NCI-H2171 treated with DMSO at 0.1 percent for 48 hours (cell line): ENCODE measurements around the gene VAV3.
"Not testable (repeated sequence)": the region's sequence is repeated elsewhere in the genome, so short reads cannot be mapped to it uniquely, and the experiment has no call there.

Experiments used
- DNase-seq: peaks from one replicate; lab custom pipeline; 2025; lab: John Stamatoyannopoulos, UW

Gene VAV3

GRCh38 chr1:107965110-107965991, at the start of gene VAV3:
TSS of gene VAV3 (minus strand) at chr1:107965180. CDS start at chr1:107964869, 311 bp downstream.
- DNase-seq = peak; percentile 91

DNA sequence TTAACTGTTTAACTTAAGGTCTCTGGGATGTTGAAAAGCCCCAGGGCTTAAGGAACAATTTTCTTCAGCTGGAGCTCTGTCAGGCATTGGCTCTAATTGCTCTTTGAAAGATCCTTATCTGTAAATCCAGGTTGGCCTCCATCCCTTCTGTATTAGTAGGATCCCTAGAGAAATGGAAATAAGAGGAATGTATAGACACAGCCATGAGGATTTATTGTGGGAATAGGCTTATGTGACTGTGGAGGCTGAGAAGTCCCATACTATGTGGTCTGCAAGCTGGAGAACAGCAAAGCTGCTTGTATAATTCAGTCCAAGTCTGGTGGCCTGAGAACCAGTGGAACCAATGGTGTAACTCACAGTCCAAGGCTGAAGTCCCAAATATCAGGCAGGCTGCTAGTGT, 47.6 kb upstream of the VAV3 start:
- DNase-seq = peak; percentile 61

DNA sequence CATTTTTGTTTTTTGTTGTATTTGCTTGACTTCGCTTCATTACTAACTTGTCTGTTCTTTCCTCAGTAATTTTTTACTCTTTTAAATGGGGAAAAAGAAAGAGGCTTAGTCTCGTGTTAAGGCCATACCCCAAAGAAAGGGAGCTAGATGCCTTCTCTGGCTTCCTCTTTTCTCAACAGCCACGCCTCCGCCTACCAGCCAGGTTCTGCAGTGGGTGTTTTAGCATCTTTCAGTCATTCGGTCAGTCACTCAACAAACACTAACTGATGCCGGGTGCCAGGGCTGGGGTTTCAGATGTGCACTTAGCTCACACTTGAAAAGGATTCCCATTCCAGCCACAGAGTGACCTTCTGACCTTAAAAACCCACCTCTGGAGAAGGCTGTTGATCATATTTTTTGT, 46.3 kb upstream of the VAV3 start:
- DNase-seq = no peak

DNA sequence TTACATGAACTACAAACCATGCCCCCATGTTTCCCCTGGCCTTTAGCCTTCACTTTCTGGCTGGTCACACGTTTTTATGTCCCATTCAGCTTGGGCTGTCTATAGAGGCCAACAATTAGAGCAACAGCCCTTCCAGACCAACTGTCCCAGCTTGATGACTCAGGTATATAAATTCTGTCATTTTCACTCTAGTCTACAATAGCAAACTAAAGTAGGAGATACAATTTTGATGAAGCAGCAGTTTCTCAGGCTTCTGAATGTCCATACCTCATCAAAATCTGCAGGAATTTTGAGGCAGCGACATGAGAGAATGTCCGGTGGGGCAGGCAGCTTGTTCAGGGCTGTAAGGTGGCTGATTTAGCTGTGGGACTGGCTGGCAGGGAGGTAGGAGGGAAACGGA, 45.6 kb upstream of the VAV3 start:
- DNase-seq = no peak

GRCh38 chr1:108009603-108010195, 44.7 kb upstream of the VAV3 start:
- no peak for DNase-seq

- no peak for DNase-seq
Measured at GRCh38 chr1:108007531-108007930, 42.6 kb upstream of the VAV3 start.

DNA sequence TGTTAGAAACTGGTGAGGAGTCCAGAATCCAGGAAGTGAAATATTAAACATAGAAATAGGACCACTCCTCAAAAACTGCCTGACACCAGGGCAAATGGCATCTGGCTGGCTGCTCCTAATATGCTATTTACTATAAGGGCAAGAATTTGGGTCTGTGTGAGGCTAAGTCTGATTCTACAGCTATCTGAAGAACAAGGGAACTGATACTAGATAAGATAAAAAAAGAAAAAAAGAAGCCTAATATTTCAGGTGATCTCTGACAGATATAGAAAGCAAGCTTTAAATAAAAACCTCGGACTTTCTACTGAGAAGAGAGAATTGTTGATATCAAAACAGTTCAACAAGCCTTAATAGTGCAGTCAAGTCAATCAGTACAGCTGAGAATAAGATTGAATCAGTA, 42.1 kb upstream of the VAV3 start:
- DNase-seq = peak; percentile 32

GRCh38 chr1:108004919-108005318, 39.9 kb upstream of the VAV3 start:
- not testable (repeated sequence) for DNase-seq

- peak; percentile 97 for DNase-seq
Measured at GRCh38 chr1:108000620-108001111, 35.7 kb upstream of the VAV3 start.

DNA sequence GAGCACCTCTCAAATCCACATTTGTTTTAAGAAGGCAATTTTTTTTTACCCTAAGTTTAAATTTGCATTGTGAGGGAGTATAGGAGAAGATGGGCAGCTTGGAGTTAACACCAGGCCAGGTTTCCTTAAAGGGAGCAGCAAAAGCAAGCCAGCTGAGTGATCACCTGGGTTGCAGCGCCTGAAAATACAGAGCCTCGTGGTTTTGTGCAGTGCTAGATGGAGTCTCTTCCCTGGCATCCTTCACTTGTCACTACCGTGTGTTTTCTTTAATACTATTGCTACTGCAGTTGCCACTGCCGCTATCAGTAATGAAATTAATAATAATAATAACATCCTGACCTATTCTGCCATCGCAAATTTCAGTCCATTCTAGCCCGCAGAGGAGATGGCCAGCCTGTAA, 35.2 kb upstream of the VAV3 start:
- DNase-seq = peak; percentile 73

DNA sequence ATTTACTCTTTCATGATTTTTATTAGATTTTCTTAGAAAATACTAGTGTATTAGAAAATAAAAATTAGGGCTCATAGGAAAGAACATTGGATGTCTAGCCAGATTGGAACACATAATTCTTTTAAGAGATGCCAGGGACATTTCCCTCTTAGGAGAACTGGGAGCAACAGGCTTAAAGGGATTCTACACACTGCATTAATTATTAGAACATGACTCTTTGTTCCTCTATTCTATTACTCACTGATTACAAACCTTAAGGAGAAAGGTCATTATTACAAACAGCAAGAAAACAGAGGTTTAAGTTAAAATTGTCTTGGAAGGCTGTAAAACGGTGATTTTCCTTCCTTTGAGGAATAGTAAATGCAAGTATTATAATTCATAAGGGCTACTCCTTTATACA, 32.9 kb upstream of the VAV3 start:
- DNase-seq = no peak

GRCh38 chr1:107993920-107994319, 28.9 kb upstream of the VAV3 start:
- no peak for DNase-seq

DNA sequence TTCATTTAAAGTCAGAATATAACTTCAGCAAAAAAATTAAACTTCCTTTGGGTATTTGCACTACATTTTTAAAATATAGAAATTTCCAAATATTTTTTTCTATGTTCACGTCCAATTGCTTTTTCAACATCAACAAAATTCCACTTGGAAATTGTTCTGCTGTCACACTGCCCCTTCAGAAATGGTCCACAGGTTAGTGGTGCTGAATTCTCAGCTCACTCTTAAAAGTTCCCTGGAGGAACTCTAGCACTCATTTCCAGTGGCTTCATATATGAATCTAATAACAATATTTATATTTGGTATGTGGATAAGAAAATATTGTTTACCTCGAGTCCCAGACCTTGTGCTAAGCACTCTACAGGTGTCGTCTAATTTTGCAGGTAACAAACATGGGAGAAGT, 27.4 kb upstream of the VAV3 start:
- DNase-seq = no peak

GRCh38 chr1:107991371-107992066, 26.5 kb upstream of the VAV3 start:
- peak; percentile 24 for DNase-seq

GRCh38 chr1:107990606-107991005, 25.6 kb upstream of the VAV3 start:
- no peak for DNase-seq

- no peak for DNase-seq
Measured at GRCh38 chr1:107981277-107981676, 16.3 kb upstream of the VAV3 start.

GRCh38 chr1:107979926-107980325, 14.9 kb upstream of the VAV3 start:
- DNase-seq = no peak

DNA sequence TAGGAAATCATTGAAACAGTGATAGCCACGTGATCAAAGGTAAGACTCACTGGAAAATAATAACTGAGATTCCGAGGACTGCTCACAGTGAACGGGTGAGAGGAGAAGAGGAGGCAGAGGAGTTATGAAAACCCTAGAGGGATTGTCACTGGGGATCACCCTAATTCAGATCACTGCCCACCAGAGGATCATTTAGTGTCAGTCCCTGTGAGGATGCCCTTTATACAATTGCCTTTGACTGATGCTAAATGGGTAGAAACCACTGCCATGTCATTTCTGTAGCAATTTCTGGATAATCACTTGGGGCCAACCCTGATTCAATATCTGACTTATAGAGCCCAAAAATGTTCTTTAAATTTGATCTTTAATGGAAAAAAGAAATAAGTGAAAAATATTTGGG, 14.1 kb upstream of the VAV3 start:
- no peak for DNase-seq

- DNase-seq = peak; percentile 12
Measured at GRCh38 chr1:107976836-107977235, 11.9 kb upstream of the VAV3 start.

DNA sequence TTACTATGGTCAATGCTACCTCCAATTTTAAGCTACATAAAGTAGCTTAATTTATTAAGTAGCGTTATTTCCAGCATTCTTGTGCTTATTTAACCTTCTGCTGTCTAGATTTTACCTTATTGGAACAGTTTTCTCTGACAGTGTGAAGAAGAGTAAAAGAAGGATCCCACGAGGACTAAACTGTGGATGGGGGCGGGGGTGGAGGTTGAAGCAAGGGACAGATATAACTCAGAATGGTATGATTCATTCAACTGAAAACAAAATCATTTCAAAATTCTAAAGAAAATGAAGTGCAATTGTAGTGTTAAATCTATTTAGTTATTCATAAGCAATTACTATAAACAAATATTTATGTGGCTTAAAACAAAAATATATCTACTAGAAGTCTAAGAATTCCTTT, 11.5 kb upstream of the VAV3 start:
- no peak for DNase-seq

DNA sequence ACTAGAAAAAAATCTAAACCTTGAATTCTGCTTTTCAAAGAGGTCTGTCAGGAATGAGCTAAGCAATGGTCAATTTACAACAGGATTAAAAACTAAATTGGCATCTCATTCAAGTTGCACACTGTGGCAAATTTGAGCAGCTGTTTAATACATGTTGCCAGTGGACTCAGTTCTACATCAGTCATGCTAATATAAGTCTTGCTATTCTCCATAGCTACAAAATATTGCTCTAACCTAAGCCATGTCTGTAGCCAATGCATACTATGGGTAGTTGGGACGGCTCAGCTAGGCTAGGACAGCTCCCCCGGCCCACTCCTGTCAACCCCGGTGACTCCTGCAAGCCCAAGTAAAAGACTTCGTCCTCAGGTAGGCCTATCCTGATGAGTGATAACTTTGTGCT, 10.9 kb upstream of the VAV3 start:
- no peak for DNase-seq

- DNase-seq = no peak
Measured at GRCh38 chr1:107974090-107974489, 9.1 kb upstream of the VAV3 start.
